ENCODE results near the gene TMEM179.

Gene TMEM179

GRCh38 chr14:104547998-104548700 is 56.4 kb downstream of the TMEM179 start:
- TF ChIP-seq TEAD4 (IDR thresholded peaks at IDR 0.05), result no peak
- no peak for TF ChIP-seq USF1 (IDR thresholded peaks at IDR 0.05)

GRCh38 chr14:104547310-104547997 is 57.1 kb downstream of the TMEM179 start:
- TF ChIP-seq TEAD4 (IDR thresholded peaks at IDR 0.05), result no peak
- no peak for TF ChIP-seq ZBTB7A (IDR thresholded peaks at IDR 0.05; ENCODE audit: low read depth)
- TF ChIP-seq TCF12 (IDR thresholded peaks at IDR 0.05; ENCODE audit: low read depth), result no peak
- TF ChIP-seq FOXM1 (IDR thresholded peaks at IDR 0.05; ENCODE audit: borderline replicate concordance, low read depth), result no peak
- no peak for TF ChIP-seq REST (IDR thresholded peaks at IDR 0.05; ENCODE audit: low read depth)
- TF ChIP-seq RAD21 (IDR thresholded peaks at IDR 0.05; ENCODE audit: low read depth), result no peak
- TF ChIP-seq TAF1 (IDR thresholded peaks at IDR 0.05; ENCODE audit: low read depth), result no peak
- no peak for TF ChIP-seq CEBPB (IDR thresholded peaks at IDR 0.05)

GRCh38 chr14:104546591-104547309 is 57.8 kb downstream of the TMEM179 start:
- TF ChIP-seq MAX (IDR thresholded peaks at IDR 0.05) (no peak), REST (IDR thresholded peaks at IDR 0.05; ENCODE audit: low read depth) (no peak), TCF12 (IDR thresholded peaks at IDR 0.05; ENCODE audit: low read depth) (no peak)

- no peak for TF ChIP-seq CEBPB (IDR thresholded peaks at IDR 0.05)
- no peak for TF ChIP-seq TEAD4 (IDR thresholded peaks at IDR 0.05)
- no peak for TF ChIP-seq USF1 (IDR thresholded peaks at IDR 0.05)
- TF ChIP-seq TCF12 (IDR thresholded peaks at IDR 0.05; ENCODE audit: low read depth), result no peak
- TF ChIP-seq REST (IDR thresholded peaks at IDR 0.05; ENCODE audit: low read depth), result no peak
- no peak for TF ChIP-seq ZBTB7A (IDR thresholded peaks at IDR 0.05; ENCODE audit: low read depth)
- no peak for TF ChIP-seq EP300 (IDR thresholded peaks at IDR 0.05; ENCODE audit: borderline replicate concordance)
- no peak for TF ChIP-seq EGR1 (IDR thresholded peaks at IDR 0.05)
- TF ChIP-seq TAF1 (IDR thresholded peaks at IDR 0.05; ENCODE audit: low read depth), result no peak
- TF ChIP-seq CREB1 (IDR thresholded peaks at IDR 0.05; ENCODE audit: low read depth), result no peak
Measured at GRCh38 chr14:104545942-104546501, 58.5 kb downstream of the TMEM179 start.
